GM23338 (cell line): ENCODE measurements around the gene OR7D4.

ENCODE experiments used
- CREB1 ChIP-seq: fragments of 250-450 bp; sonication (Bioruptor Pico); IDR thresholded peaks from 2 replicates; pipeline ENCODE4 v1.5.0; 2020; ENCODE audit warnings: low read depth, mild to moderate bottlenecking, moderate library complexity
- CTCF ChIP-seq, 2 experiments: fragments of 200-600 bp in 1 of 2; sonication (generic) in 1 of 2; conservative IDR thresholded peaks; 2 replicates each; pipeline versions ENCODE4 v1.5.1 to v1.6.1; 2016 to 2017; ENCODE audit warnings: antibody characterized with exemption in 2 of 2, low read depth in 2 of 2, mild to moderate bottlenecking in 2 of 2, moderate library complexity in 1 of 2
- ETS1 ChIP-seq: IDR thresholded peaks from 2 replicates; pipeline ENCODE4 v1.6.1; 2016; ENCODE audit warnings: antibody characterized with exemption
- EZH2 ChIP-seq: fragments of 200-600 bp; sonication (generic); IDR thresholded peaks from one replicate; pipeline ENCODE4 v1.8.0; 2017; ENCODE audit warnings: antibody characterized with exemption, mild to moderate bottlenecking, low read depth; ENCODE audit not compliant: unreplicated experiment
- EZH2phosphoT487 ChIP-seq: fragments of 200-600 bp; sonication (generic); IDR thresholded peaks from one replicate; pipeline ENCODE4 v1.8.1; 2018; ENCODE audit warnings: antibody characterized with exemption; ENCODE audit not compliant: unreplicated experiment
- JUNB ChIP-seq: IDR thresholded peaks from one replicate; pipeline ENCODE4 v1.6.1; 2016; ENCODE audit warnings: antibody characterized with exemption; ENCODE audit not compliant: unreplicated experiment
- POLR2AphosphoS5 ChIP-seq: IDR thresholded peaks from 2 replicates; pipeline ENCODE4 v1.6.1; 2016; ENCODE audit warnings: antibody characterized with exemption, low read depth
- REST ChIP-seq: IDR thresholded peaks from one replicate; pipeline ENCODE4 v1.6.1; 2018; ENCODE audit warnings: antibody characterized with exemption; ENCODE audit not compliant: unreplicated experiment
- ZNF114 ChIP-seq: fragments of 250-450 bp; sonication (Bioruptor Pico); IDR thresholded peaks from 2 replicates; pipeline ENCODE4 v1.5.0; 2020; ENCODE audit warnings: mild to moderate bottlenecking, moderate library complexity
- ZNF331 ChIP-seq: fragments of 250-450 bp; sonication (Bioruptor Pico); IDR thresholded peaks from 2 replicates; pipeline ENCODE4 v1.5.0; 2020; ENCODE audit warnings: low read depth, mild to moderate bottlenecking, moderate library complexity
- ZNF462 ChIP-seq: fragments of 250-450 bp; sonication (Bioruptor Pico); IDR thresholded peaks from 2 replicates; pipeline ENCODE4 v1.5.0; 2020; ENCODE audit warnings: mild to moderate bottlenecking, moderate library complexity

DNA sequence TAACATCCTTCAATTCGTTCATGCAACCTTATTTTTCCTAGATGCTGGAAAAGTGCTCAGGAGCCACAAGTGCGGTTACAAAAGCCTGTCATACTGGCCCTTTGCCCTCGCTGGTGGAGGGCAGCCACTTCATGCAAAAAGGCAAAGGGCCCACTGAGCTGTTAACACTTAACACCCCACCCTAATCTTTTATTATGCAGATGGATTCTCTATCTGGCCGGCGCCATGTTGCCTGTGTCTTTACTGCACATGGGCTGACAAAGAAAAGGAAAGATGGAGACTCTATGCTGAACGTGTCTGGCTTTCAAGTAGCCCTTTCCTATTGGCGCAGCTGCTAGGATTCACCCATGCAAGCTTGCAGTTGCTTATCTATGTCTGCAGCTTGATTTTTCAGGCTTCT lies 29.9 kb downstream of the OR7D4 start:
- TF ChIP-seq CTCF (conservative IDR thresholded peaks at IDR 0.05; ENCODE audit: low read depth in 2 of 2) (no peak), JUNB (no peak), EZH2 (no peak), POLR2AphosphoS5 (no peak), ETS1 (no peak), EZH2phosphoT487 (no peak), ZNF114 (CRISPR knock-in tag) (no peak), ZNF331 (no peak), ZNF462 (CRISPR knock-in tag) (no peak), REST (no peak), CREB1 (CRISPR knock-in tag) (no peak)
